Kidney (tissue), 14 donors: ENCODE results near the gene HOTAIR. TPM values are rescaled to one million over a fixed set of nuclear protein-coding genes. Genes with fewer than 3 reads are reported as not detected.

Source experiments
- DNase-seq, 5 donors: peaks; one replicate each; pipeline ENCODE4 v3.0.0-alpha.2; 2013 to 2020
- FAIRE-seq: peaks from 2 replicates; lab custom pipeline; 2012; peaks lifted over from hg19 to GRCh38; lab: Jason Lieb, UNC
- H3K27ac ChIP-seq, 2 donors: one replicate each; pipeline ENCODE4 v1.7.0; 2013; ENCODE audit warnings: low read depth in 2 of 2, low read length in 2 of 2, inconsistent platforms in 1 of 2
- H3K27me3 ChIP-seq: one replicate; pipeline ENCODE4 v1.7.1; 2013; ENCODE audit warnings: low read length, inconsistent platforms; ENCODE audit not compliant: control insufficient read depth, insufficient read depth
- H3K36me3 ChIP-seq, 3 donors: one replicate each; pipeline versions ENCODE4 v1.7.0 to v1.7.1; 2013; ENCODE audit warnings: low read length in 3 of 3, control low read depth in 1 of 3, inconsistent platforms in 1 of 3; ENCODE audit not compliant: insufficient read depth in 3 of 3, control insufficient read depth in 2 of 3
- H3K4me1 ChIP-seq, 3 donors: one replicate each; pipeline versions ENCODE4 v1.7.0 to v1.7.1; 2013; ENCODE audit warnings: low read length in 3 of 3, inconsistent platforms in 1 of 3, low read depth in 1 of 3; ENCODE audit not compliant: control insufficient read depth in 2 of 3, insufficient read depth in 2 of 3
- H3K4me3 ChIP-seq, 3 donors: one replicate each; pipeline versions ENCODE4 v1.7.0 to v1.8.1; 2013; ENCODE audit warnings: low read length in 3 of 3, control low read depth in 1 of 3, inconsistent platforms in 1 of 3
- H3K9ac ChIP-seq, 3 donors: one replicate each; pipeline versions ENCODE4 v1.7.0 to v1.7.1; 2013; ENCODE audit warnings: low read length in 3 of 3, control low read depth in 1 of 3, inconsistent platforms in 1 of 3
- H3K9me3 ChIP-seq, 3 donors: one replicate each; pipeline versions ENCODE4 v1.7.0 to v1.7.1; 2013; ENCODE audit warnings: low read length in 3 of 3, control low read depth in 1 of 3, inconsistent platforms in 1 of 3; ENCODE audit not compliant: control insufficient read depth in 2 of 3, insufficient read depth in 1 of 3
- intact Hi-C: fragments of 100-400 bp; cut with DNase I; formaldehyde crosslinking; loops from one replicate; pipeline ENCODE4 v1.11.1; 2022
- polyA plus RNA-seq: library from polyadenylated mRNA; stranded (reverse); fragments of 350-450 nt; fragmentation: Illumina TruSeq; extraction: RNeasy Lipid Tissue Mini Kit (QIAGEN cat#74804); gene quantifications from one replicate; pipeline ENCODE4 v1.2.3, GENCODE V29; 2014; ENCODE audit warnings: low read depth, low replicate concordance; ENCODE audit not compliant: insufficient read depth
- total RNA-seq: library from RNA; stranded (reverse); fragmentation: NEBNext Ultra II Directional; extraction: Animal tissue kit (Norgen Biotek cat#: 25700); gene quantifications from one replicate; pipeline ENCODE4 v1.2.1, GENCODE V29; 2021
- TF ChIP-seq, protein P1 (sequence below): IDR thresholded peaks from 3 replicates; pipeline ENCODE4 v1.5.1; 2012; ENCODE audit warnings: mild to moderate bottlenecking, moderate library complexity, borderline replicate concordance; ENCODE audit not compliant: insufficient read depth; ENCODE audit errors: extremely low read depth
- donor health status: control.
- donor health status: control.
- donor health status: control.
- donor health status: control.
- donor health status: control.
- donor health status: DM: yes; HTN: yes; CAD: no.
- donor health status: Normal renal cell carcinoma (clear cell type).

The HOTAIR gene
- total and polyA plus RNA-seq, 2 donors from 2014 or later = 0.52 to 0.76 TPM

DNA sequence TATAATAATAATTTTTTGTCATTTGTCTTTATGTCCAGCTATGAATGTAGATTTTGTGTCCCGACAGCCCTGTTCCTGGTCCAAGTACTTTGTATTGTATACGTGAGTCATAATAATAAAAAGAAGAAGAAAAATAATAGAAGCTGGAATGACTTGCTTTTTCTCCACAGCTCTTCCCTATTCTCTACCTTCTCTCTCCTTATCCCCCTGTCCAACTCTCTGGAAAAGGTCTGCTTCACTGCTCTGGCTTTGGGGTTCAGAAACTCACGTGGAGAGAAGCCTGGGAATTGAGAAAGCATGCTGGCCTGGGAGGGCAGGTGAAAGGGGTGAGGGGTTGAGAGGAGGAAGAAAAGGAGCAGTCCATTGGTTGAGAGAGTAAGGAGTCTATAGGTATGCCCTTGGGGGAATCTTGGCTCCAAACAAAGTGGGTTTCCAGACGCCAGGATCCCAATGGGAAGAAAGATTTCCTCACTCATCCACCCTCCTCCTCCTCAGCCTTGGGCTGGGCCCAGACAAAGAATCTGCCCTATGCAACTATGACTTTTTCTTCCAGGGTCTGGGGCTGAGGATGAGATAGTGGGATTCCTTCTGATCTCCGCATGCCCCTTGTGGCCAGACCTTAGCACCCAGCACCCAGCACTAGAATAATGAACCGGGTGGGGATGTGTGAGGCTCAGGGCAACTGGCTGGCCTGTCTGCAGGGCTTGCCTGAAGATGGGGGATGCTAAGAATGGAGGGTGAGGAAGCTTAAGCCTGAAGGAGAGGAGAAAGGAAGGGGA lies 38.1 kb upstream of the HOTAIR start:
- DNase-seq (peak in 1 of 5 donors; percentile 39), FAIRE-seq (no peak)
- TF ChIP-seq, protein P1, sequence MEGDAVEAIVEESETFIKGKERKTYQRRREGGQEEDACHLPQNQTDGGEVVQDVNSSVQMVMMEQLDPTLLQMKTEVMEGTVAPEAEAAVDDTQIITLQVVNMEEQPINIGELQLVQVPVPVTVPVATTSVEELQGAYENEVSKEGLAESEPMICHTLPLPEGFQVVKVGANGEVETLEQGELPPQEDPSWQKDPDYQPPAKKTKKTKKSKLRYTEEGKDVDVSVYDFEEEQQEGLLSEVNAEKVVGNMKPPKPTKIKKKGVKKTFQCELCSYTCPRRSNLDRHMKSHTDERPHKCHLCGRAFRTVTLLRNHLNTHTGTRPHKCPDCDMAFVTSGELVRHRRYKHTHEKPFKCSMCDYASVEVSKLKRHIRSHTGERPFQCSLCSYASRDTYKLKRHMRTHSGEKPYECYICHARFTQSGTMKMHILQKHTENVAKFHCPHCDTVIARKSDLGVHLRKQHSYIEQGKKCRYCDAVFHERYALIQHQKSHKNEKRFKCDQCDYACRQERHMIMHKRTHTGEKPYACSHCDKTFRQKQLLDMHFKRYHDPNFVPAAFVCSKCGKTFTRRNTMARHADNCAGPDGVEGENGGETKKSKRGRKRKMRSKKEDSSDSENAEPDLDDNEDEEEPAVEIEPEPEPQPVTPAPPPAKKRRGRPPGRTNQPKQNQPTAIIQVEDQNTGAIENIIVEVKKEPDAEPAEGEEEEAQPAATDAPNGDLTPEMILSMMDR = no peak
- Histone ChIP-seq H3K27ac (peak overlapping the region; percentile 9 to 47), H3K9ac (no peak overlapping the region), H3K36me3 (no peaks in the 10 kb centered on the region), H3K4me1 (peaks cover 0 to 26% (median 12%) of the 10 kb centered on the region in 3 donors), H3K9me3 (no peaks in the 10 kb centered on the region), H3K27me3 (no peaks in the 10 kb centered on the region), H3K4me3 (no peak overlapping the region)
- intact Hi-C loops = loop anchor here (5.0 kb wide), 1 partner anchor 184 kb away; no protein-coding TSS in a partner anchor

- H3K36me3 ChIP-seq = no peaks in the 10 kb centered on the region
Measured at GRCh38 chr12:54011665-54012532, 37.1 kb upstream of the HOTAIR start.

GRCh38 chr12:54010972-54011664 lies 36.4 kb upstream of the HOTAIR start:
- H3K27me3 ChIP-seq = peaks cover 4% of the 10 kb centered on the region

More at GRCh38 chr12:54011665-54012532, 37.1 kb upstream of the HOTAIR start:
- H3K27ac ChIP-seq = peak overlapping the region; percentile 26 to 61
- H3K4me1 ChIP-seq = peaks cover 4 to 27% (median 15%) of the 10 kb centered on the region in 3 donors
- H3K27me3 ChIP-seq = peaks cover 4% of the 10 kb centered on the region
- H3K9me3 ChIP-seq = no peaks in the 10 kb centered on the region
- FAIRE-seq (no peak), DNase-seq (no peak)
- H3K4me3 ChIP-seq = peak overlapping the region in 1 of 3 donors; percentile 11
- H3K9ac ChIP-seq = peak overlapping the region in 1 of 3 donors; percentile 37
- intact Hi-C loops = loop anchor here (5.0 kb wide), 1 partner anchor 185 kb away; no protein-coding TSS in a partner anchor
- TF ChIP-seq, protein P1 = no peak

More at GRCh38 chr12:54010972-54011664, 36.4 kb upstream of the HOTAIR start:
- FAIRE-seq (no peak), DNase-seq (peak; percentile 30 to 91 (median 85))
- H3K27ac ChIP-seq = peak overlapping the region; percentile 26 to 61
- no peaks in the 10 kb centered on the region for H3K36me3 ChIP-seq
- H3K9me3 ChIP-seq = no peaks in the 10 kb centered on the region
- H3K4me3 ChIP-seq = peak overlapping the region; percentile 11 to 31 (median 14)
- intact Hi-C loops = loop anchor here (5.0 kb wide), 1 partner anchor 186 kb away; no protein-coding TSS in a partner anchor
- H3K9ac ChIP-seq = peak overlapping the region in 1 of 3 donors; percentile 37
- TF ChIP-seq, protein P1 = no peak
- H3K4me1 ChIP-seq = peaks cover 4 to 29% (median 15%) of the 10 kb centered on the region in 3 donors
